ENCODE results near the gene SNRPA1.

DNA sequence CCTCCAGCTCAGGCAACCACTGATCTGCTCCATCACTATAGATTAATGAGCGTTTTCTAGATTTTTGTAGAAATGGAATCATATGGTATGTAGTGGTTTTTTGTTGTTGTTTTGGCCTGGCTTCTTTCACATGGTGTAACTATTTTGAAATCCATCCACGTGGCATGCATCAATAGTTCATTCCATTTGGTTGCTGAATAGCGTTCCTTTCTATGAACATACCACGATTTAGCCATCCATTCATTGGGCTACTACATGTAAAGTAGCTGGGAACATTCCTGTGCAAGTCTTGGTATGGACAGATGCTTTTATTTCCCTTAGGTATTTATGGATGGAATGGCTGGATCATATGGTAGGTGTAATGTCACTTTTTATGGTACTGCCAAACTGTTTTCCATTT, 32.5 kb downstream of the SNRPA1 start:
- TF ChIP-seq, protein P1, sequence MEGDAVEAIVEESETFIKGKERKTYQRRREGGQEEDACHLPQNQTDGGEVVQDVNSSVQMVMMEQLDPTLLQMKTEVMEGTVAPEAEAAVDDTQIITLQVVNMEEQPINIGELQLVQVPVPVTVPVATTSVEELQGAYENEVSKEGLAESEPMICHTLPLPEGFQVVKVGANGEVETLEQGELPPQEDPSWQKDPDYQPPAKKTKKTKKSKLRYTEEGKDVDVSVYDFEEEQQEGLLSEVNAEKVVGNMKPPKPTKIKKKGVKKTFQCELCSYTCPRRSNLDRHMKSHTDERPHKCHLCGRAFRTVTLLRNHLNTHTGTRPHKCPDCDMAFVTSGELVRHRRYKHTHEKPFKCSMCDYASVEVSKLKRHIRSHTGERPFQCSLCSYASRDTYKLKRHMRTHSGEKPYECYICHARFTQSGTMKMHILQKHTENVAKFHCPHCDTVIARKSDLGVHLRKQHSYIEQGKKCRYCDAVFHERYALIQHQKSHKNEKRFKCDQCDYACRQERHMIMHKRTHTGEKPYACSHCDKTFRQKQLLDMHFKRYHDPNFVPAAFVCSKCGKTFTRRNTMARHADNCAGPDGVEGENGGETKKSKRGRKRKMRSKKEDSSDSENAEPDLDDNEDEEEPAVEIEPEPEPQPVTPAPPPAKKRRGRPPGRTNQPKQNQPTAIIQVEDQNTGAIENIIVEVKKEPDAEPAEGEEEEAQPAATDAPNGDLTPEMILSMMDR (conservative IDR thresholded peaks at IDR 0.05), result no peak
- no peak for TF ChIP-seq ZFX (IDR thresholded peaks at IDR 0.05)
